SH-SY5Y (cell line): ENCODE measurements around the gene SYT15.

Source experiments
- GATA2 ChIP-seq: IDR thresholded peaks from 2 replicates; pipeline ENCODE4 v1.6.1; 2011; ENCODE audit warnings: mild to moderate bottlenecking, low read depth, low read length
- GATA3 ChIP-seq: IDR thresholded peaks from 2 replicates; pipeline ENCODE4 v1.6.1; 2011; ENCODE audit warnings: low read depth, mild to moderate bottlenecking, low read length, moderate library complexity

DNA sequence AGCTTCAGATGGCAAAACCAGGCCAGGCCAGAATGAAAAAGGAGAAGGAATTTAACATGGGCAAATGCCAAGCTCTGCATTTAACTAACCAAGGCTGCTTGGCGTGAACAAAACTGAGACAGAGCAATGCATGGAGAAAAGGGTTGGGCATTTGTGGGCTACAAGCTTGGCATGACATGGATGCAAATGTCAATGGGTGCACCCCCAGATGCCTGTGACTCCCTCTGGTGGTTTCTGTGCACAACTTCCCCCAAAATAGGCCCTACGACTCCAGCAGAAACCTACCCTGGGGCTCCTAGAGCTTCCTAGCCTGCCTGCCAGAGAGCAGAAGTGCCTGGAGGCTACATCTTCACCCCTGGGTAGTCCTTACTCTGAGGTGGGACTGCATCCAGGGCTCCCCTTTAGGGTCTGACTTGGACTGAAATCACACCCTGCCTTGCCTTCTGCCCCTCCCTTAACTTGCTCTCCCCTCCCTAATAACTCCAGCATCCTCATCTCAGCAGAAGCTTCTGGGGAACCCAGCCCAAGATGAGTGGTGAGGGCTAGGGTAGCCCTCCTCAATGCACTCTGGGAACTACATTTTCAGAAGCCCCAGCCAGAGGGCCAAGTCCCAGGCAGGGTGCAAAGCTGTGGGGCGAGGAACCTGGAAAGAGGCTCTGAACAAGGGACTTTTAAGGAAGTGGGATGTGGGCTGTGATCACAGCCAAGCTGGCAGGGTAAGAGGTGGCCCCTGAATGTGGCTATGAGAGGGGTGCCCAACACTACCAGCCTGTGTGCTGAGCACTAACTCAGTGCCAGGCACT is 33.7 kb upstream of the SYT15 start:
- TF ChIP-seq GATA2 (no peak), GATA3 (no peak)
